Neural progenitor cell (in vitro differentiated cells): ENCODE data around the gene CRHR2.

Experiments used
- CTCF ChIP-seq: fragments of 200-600 bp; sonication (generic); IDR thresholded peaks from 2 replicates; pipeline ENCODE4 v1.5.1; 2017; ENCODE audit warnings: antibody characterized with exemption, mild to moderate bottlenecking
- EZH2 ChIP-seq: fragments of 200-600 bp; sonication (generic); IDR thresholded peaks from 2 replicates; pipeline ENCODE4 v1.6.1; 2017; ENCODE audit warnings: antibody characterized with exemption, mild to moderate bottlenecking, moderate library complexity
- EZH2phosphoT487 ChIP-seq: fragments of 200-600 bp; sonication (generic); IDR thresholded peaks from 2 replicates; pipeline ENCODE4 v1.6.1; 2017; ENCODE audit warnings: antibody characterized with exemption

- no peak for TF ChIP-seq CTCF
- TF ChIP-seq EZH2phosphoT487, result no peak
- no peak for TF ChIP-seq EZH2
These were observed 44.2 kb upstream of the CRHR2 start for GRCh38 chr7:30726296-30727006.
